Measurements from ENCODE around the gene TYSND1. TPM values are rescaled to one million over a fixed set of nuclear protein-coding genes. Genes with fewer than 3 reads are reported as not detected.

The TYSND1 gene
- total RNA-seq, 2 experiments from 2014 or later, result 20.0 to 20.3 TPM

- no peaks in the 10 kb centered on the region for H3K9me3 Mint-ChIP-seq
- no peaks in the 10 kb centered on the region for H3K27me3 Mint-ChIP-seq
- H3K27ac Mint-ChIP-seq, result peak overlapping the region; percentile 56
- no peak for ATAC-seq
- TF ChIP-seq CTCF (IDR thresholded peaks at IDR 0.05), result no peak
- intact Hi-C loops (cut with micrococcal nuclease), result no loop called here
- CTCF ChIA-PET, result interaction anchor here (1.0 to 6.0 kb wide), 5 partner anchors 10 to 52 kb away, joined by 3 to 60 read pairs (median 3); partner anchors contain the start of gene TYSND1
- peaks cover 45% of the 10 kb centered on the region for H3K36me3 Mint-ChIP-seq (ENCODE audit: low read depth)
- POLR2A ChIA-PET, result interaction anchor here (2.3 to 4.8 kb wide), 2 partner anchors 21 to 64 kb away, joined by 14 to 23 read pairs; partner anchors contain the start of genes PPA1 and TYSND1
- peaks cover 69% of the 10 kb centered on the region for H3K4me1 Mint-ChIP-seq (ENCODE audit: low read depth)
- DNase-seq, result peak; percentile 36
- peak overlapping the region; percentile 34 for H3K4me3 Mint-ChIP-seq
These were observed 20.7 kb upstream of the TYSND1 start for GRCh38 chr10:70167246-70167645.

DNA sequence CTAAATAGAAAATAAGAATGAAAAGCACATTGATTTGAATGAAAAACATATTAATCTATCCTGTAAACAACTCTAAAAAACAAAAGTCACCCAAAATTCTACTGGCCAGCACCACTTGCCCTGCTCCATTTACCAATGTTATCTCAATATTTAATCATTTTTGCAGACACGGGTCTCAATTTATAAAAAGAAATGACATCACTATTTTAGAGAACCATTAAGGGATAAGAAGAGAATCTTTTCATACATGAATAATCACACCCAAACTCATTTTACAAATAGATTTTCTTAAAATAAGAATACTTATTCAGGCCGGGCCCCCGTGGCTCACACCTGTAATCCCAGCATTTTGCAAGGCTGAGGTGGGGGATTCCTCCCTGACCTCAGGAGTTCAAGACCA is 19.9 kb upstream of the TYSND1 start:
- ChIA-PET CTCF (interaction anchor here (1.0 to 6.0 kb wide), 3 partner anchors 9 to 51 kb away, joined by 3 to 60 read pairs (median 11); partner anchors contain the start of gene TYSND1), POLR2A (interaction anchor here (4.8 kb wide), 1 partner anchor 65 kb away, joined by 23 read pairs; the partner anchor contains the start of gene PPA1)
- intact Hi-C loops (cut with micrococcal nuclease), result no loop called here
- no peaks in the 10 kb centered on the region for H3K27me3 Mint-ChIP-seq
- H3K4me1 Mint-ChIP-seq (ENCODE audit: low read depth), result peaks cover 70% of the 10 kb centered on the region
- H3K36me3 Mint-ChIP-seq (ENCODE audit: low read depth), result peaks cover 53% of the 10 kb centered on the region
- H3K9me3 Mint-ChIP-seq, result no peaks in the 10 kb centered on the region
- no peak for TF ChIP-seq CTCF (IDR thresholded peaks at IDR 0.05)
- peak overlapping the region; percentile 82 for H3K27ac Mint-ChIP-seq
- DNase-seq, result no peak
- ATAC-seq, result no peak
- no peak overlapping the region for H3K4me3 Mint-ChIP-seq

- Mint-ChIP-seq H3K4me3 (peak overlapping the region; percentile 29), H3K9me3 (no peaks in the 10 kb centered on the region), H3K27ac (peak overlapping the region; percentile 85), H3K36me3 (ENCODE audit: low read depth) (peaks cover 58% of the 10 kb centered on the region), H3K4me1 (ENCODE audit: low read depth) (peaks cover 84% of the 10 kb centered on the region), H3K27me3 (no peaks in the 10 kb centered on the region)
- intact Hi-C loops (cut with micrococcal nuclease), result no loop called here
- DNase-seq (no peak), ATAC-seq (no peak)
- CTCF ChIA-PET, result no interaction called here
- no peak for TF ChIP-seq CTCF (IDR thresholded peaks at IDR 0.05)
- POLR2A ChIA-PET, result no interaction called here
These were observed 17.7 kb upstream of the TYSND1 start for GRCh38 chr10:70164163-70164562.

- peak overlapping the region; percentile 85 for H3K27ac Mint-ChIP-seq
- peaks cover 82% of the 10 kb centered on the region for H3K4me1 Mint-ChIP-seq (ENCODE audit: low read depth)
- H3K27me3 Mint-ChIP-seq, result no peaks in the 10 kb centered on the region
- no peak for TF ChIP-seq CTCF (IDR thresholded peaks at IDR 0.05)
- peaks cover 52% of the 10 kb centered on the region for H3K36me3 Mint-ChIP-seq (ENCODE audit: low read depth)
- ATAC-seq (no peak), DNase-seq (peak; percentile 35)
- peak overlapping the region; percentile 29 for H3K4me3 Mint-ChIP-seq
- no peaks in the 10 kb centered on the region for H3K9me3 Mint-ChIP-seq
- intact Hi-C loops (cut with micrococcal nuclease), result no loop called here
- CTCF ChIA-PET, result interaction anchor here (0.7 to 2.5 kb wide), 5 partner anchors 11 to 201 kb away, joined by 3 to 11 read pairs (median 4); partner anchors contain the start of gene TYSND1
- POLR2A ChIA-PET, result interaction anchor here (0.6 to 3.7 kb wide), 6 partner anchors 8 to 69 kb away, joined by 3 to 35 read pairs (median 6); partner anchors contain the start of genes PPA1 and TYSND1
These were observed 16.9 kb upstream of the TYSND1 start for GRCh38 chr10:70163448-70163847.

- intact Hi-C loops (cut with micrococcal nuclease), result no loop called here
- TF ChIP-seq CTCF (IDR thresholded peaks at IDR 0.05), result no peak
- ATAC-seq (peak; percentile 90), DNase-seq (peak; percentile 87)
- H3K4me3 Mint-ChIP-seq, result peak overlapping the region; percentile 29
- ChIA-PET POLR2A (interaction anchor here (0.6 to 3.7 kb wide), 6 partner anchors 9 to 70 kb away, joined by 3 to 35 read pairs (median 6); partner anchors contain the start of genes PPA1 and TYSND1), CTCF (interaction anchor here (0.7 to 2.5 kb wide), 6 partner anchors 12 to 201 kb away, joined by 3 to 11 read pairs (median 4); partner anchors contain the start of gene TYSND1)
- peaks cover 58% of the 10 kb centered on the region for H3K36me3 Mint-ChIP-seq (ENCODE audit: low read depth)
- H3K27me3 Mint-ChIP-seq, result no peaks in the 10 kb centered on the region
- no peaks in the 10 kb centered on the region for H3K9me3 Mint-ChIP-seq
- H3K4me1 Mint-ChIP-seq (ENCODE audit: low read depth), result peaks cover 76% of the 10 kb centered on the region
- H3K27ac Mint-ChIP-seq, result peak overlapping the region; percentile 85
These were observed 16.3 kb upstream of the TYSND1 start for GRCh38 chr10:70162892-70163201.
